Stimulated activated naive CD4-positive, alpha-beta T cell (primary cell): Measurements from ENCODE around the gene SHISA5.

Source experiments
- DNase-seq, 6 experiments: peaks; one replicate each; lab custom pipeline; 2025; lab: John Stamatoyannopoulos, UW

The SHISA5 gene

DNA sequence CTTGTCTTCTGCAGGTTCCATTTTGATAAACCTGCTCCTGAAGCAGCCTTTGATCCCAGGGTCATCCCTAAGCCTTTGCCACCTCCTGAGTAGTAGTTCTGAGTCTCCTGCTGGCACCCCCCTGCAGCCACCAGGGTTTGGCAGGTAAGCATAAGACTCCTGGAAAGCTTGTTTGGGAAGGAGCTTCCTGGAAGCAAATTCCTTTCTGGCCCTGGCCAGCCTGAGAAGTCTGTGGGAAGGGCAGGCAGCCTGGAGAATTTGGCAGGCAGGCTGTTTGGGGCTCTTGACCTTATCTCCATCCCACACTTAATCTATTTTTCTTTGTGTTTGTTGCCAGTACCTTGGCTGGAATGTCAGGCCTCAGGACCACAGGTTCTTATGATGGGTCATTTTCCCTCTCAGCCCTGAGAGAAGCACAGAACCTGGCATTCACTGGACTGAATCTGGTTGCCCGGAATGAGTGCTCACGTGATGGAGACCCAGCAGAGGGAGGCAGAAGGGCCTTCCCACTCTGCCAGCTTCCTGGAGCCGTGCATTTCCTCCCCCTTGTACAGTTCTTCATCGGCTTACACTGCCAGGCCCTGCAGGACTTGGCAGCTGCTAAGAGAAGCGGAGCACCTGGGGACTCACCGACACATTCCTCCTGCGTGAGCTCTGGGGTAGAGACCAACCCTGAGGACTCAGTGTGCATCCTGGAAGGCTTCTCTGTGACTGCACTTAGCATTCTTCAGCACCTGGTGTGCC lies 44.0 kb downstream of the SHISA5 start:
- no peak for DNase-seq

DNA sequence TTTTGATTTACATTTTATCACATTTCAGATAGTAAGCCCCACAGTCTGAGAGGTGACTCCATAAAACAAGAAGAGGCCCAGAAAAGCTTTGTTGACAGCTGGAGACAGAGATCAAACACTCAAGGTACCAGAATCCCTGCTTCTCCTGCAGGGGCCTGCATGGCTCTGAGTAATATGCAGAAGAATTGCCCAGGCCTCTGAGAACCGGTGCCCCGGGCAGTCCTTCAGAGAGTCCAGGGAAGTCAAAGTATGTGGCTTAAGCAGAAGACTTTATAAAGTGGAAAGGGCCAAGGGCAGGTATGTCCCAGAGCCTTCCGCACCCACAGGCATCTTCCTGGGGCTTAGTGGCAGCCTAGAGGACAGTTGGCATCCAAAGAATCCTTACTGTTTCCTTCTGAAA lies 44.6 kb downstream of the SHISA5 start:
- no peak for DNase-seq

GRCh38 chr3:48456456-48456855 lies 47.5 kb downstream of the SHISA5 start:
- DNase-seq, result no peak

- DNase-seq, result no peak
Measured at GRCh38 chr3:48451270-48451669, 52.7 kb downstream of the SHISA5 start.

GRCh38 chr3:48446425-48447193 lies 57.4 kb downstream of the SHISA5 start, which contains the start of gene ATRIP:
ATRIP (plus strand) TSS chr3:48446737; CDS start chr3:48446846, 109 bp downstream.
- DNase-seq, result peak; percentile 71 to 86 (median 79)

DNA sequence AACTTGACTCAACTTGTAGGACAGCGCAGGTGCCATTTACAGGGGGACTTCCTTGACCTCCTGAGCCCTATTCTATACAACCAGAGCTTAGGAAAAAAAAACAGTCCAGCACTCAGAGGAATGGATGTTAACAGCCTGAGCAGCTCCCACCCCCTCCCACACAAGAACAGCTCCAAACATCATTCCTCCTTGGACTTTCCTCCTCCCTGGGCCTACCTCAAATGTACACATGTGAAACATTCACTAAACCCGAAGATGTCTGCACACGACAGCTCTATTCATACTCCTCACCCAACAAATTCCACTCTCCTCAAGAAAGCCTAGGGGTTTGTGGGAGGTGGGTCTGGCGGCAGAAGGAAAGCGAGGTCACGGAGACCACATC lies 57.9 kb downstream of the SHISA5 start:
- DNase-seq, result no peak

DNA sequence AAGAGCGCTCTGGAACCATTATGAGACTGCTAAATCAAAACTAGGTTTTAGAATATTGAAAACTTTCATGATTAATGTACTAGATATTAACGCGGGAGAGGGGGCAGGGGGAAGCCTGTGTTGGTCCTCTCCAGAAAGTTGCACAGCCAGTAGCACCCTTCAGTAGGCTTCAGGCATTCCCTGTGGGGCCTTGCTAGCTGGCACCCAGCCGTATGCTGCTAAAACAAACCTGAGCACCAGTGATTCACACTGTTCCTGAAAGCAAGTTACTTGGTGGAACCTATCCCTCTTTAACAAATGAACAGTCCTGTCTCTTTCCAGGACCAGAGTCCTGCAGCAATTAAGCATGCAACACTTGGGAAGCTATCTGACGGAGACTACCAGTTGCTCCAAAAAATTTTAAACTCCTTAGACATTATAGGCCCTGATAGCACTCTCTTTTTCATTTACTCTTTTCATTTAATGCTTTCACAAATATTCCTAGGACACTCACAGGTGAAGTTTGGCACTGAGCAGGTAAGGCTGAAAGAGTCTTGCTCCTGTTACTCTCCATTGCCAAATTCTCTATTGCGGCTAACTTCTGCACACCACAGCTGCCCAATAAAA lies 58.6 kb downstream of the SHISA5 start:
- no peak for DNase-seq

DNA sequence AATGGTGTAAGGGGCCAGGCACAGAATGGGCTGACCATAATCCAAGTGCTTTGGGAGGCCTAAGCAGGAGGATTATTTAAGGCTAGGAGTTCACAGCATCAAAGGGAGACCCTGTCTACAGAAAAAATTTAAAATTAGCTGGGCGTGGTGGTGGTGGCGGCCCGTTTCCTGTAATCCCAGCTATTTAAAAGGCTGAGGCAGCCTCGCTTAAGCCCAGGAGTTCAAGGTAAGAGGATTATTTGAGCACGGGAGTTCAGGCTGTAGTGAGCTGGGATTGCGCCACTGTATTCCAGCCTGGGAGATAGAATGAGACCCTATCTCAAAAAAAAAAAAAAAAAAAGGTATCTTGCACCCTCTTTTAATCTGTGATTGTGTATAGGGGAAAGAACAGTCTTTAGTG lies 62.0 kb downstream of the SHISA5 start:
- no peak for DNase-seq

DNA sequence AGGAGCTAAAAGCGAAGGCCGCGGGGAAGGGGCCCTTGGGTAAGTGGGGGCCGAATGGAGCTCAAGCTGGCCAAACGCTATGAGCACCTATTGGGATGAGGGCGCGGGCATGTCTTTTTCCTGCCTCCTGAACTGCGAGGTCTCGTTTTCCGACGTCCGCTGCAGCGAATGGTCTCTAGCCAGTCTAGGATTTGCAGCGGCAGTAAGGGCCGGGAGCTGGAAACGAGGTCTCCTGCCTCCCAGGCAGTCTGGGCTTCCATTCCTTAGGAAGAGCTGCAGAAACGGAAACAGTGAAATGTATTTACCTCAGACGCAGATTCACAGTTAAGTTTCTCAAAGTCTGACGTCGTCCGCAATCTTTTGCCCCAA lies 63.4 kb downstream of the SHISA5 start:
- peak in 3 of 6 experiments; percentile 34 to 42 (median 41) for DNase-seq

GRCh38 chr3:48439820-48440589 lies 64.0 kb downstream of the SHISA5 start, which contains the start of the genes CCDC51 and TMA7:
CCDC51 (minus strand) TSS chr3:48440119; CDS start chr3:48435128, 4,991 bp downstream.
TMA7 (plus strand) TSS chr3:48440257; CDS start chr3:48440297, 40 bp downstream.
- DNase-seq, result peak; percentile 92 to 98 (median 95)

- no peak for DNase-seq
Measured at GRCh38 chr3:48437812-48438211, 66.2 kb downstream of the SHISA5 start.

DNA sequence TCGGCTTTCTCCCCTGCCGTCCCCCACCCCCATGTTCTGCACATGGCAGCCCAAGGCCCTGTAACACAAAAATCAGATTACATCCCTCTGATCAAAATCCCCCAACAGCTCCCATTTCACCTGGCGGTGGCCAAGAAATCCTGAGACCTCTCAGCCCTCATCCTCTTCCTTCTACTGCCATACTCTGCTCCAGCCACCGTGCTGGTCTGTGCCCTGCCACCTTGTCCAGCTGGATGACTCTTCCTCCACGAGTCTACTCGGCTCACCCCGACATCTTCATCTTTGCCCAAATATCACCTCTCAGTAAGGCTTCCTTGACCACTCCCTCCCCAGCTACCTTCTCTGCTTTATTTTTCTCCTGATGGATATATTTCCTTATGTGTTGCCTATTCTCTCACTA lies 67.1 kb downstream of the SHISA5 start:
- DNase-seq, result no peak

GRCh38 chr3:48436477-48436787 lies 67.5 kb downstream of the SHISA5 start:
- DNase-seq, result no peak

DNA sequence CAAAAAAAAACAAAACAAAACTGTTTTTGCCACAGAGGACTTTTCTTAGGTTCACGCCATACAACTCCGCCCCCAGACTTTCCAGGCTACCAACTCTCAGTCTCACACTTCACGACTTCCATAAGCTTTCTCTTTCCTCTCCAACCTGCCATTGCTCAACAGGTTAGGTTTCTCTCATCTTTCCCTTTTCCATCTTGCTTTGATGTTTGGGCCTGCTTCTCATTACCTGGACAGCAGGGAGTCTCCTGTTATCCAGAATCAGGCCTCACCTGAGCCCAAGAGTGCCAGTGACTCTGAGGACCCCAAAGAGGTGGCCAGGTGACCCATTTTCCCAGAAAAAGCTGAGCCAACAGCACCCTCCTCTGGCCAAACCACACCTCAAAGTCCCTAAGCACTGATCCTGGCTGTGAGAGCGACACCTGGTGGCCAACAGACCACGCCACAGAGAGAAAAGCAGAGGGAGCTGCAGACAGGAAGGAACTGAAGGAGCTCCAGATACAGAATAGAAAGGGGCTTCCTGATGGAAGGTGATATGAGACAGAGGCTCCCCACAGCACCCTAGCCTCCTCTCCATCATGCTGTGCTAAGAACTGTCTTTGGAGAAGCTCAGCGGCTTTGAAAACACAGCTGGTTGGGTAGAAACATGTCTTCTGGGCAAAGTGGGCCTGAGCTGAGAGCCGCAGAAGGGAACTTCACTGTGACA lies 68.0 kb downstream of the SHISA5 start:
- peak; percentile 68 to 85 (median 79) for DNase-seq

DNA sequence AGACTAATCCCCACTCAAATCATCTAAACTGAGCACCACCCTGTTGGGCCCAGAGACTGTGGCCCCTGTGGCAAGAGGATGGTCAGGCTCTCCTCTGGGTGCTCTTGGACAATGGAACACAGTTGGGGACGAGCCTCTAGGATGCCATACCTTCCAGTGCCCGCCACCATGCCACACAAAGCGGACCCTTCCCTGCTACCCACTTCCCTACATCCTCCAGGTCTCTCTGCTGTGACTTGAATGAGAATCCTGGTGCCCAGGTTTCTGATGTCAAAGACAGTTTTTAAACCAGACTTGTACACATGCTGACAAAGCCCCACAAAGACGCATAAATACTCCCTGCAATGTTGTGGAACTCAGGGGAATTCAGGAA lies 68.8 kb downstream of the SHISA5 start:
- no peak for DNase-seq

DNA sequence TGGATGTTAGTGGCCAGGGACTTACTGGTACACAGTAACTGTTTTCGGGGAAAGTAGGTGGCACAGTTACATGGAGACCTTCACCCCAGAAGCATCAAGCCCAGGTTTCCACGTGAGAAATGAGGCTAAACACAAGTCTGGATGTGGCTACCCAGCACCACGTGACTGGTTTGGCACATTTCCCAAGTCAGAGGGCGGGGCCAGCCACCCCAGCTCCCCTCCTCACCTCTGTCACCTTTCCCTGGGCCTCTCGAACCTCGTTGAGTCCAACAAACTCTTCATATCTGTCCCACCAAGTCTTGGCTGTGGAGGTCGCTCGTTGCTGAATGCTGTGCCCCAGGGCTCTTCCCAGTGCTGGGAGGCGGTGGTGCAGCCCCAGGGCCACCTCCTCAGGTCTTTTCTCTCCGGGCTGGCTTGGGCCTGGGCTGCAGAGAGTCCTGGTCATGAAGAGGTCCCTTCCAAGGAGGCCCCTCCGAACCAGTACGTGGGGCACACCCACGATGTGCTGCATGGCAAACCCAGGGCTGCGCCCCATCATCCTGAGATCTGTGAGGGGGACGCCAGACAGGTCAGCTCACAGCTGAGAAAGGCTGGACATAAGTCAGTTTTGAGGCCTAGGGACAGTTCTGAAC lies 69.3 kb downstream of the SHISA5 start:
- no peak for DNase-seq

DNA sequence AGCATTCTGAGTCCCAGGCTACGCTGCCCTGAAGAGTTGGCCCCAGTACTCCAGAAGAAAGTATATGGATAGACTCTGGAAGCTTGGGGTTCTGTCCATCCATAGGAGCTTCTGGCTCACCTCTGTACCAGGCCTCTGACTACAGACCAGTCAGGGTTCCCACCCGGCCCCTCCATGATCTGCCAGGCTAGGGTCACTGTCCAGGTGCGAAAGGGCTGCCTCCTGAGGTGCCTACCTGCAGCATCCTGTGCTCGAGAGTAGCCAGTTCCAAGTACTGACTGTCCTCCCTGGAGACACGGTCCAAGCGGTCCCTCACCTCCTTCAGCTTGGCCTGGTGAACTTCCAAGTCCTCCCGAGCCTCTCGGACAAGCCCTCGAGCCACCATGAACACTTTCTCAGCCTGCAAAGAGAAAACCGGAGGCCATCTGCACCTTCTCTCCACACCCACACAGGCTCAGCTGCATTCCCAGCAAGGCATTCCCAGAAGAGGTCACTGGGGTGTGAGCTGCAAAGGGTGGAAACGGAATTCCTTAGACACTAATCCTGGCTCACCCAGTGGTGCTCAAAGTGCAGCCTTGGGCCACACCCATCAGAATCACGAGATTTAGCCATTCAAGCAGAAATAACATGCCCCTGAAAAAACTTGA lies 70.4 kb downstream of the SHISA5 start:
- no peak for DNase-seq

DNA sequence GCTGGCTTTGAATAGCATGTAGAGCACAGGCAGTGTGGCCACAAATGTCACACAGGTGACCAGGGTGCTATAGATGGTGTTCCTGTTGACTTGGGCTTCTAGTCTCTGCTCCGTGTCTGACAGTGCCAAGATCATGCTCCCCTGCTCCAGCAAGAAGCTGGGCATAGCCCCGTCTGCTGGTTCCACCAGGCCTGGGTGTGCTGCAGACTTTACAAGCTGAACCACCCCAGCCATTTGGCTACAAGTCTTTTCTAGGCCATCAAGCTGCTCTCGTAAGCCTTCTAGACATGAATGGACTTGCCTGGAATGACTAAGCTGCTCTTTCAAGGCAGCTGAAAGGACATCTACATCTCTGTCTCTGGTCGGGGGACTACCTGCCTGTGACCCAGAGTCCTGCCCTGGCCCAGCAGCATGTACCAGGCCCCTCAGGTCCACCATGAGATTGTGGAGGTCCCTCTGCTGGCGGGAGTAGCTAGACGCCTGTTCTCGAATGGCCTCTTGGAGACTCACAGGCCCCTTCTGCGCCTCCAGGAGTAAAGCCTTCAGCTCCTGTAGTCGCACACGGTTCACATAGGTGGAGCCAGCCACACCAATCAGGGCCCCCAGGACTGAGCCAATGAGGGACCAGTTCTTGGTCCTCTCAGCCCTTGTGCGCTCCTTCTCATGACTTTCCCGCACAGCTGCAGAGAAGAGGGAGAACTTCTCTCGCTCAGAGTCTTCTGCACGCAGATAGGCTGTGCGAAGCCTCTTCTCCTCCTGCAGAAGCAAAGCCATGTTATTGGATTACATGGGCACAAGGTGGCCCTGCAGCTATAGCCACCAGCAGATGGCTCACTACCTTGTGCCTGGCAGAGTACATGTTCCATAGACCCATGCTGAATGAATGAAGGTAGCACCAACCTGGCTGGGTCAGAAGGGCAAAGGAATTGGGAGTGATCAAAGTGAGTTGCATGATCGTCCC lies 71.3 kb downstream of the SHISA5 start:
- no peak for DNase-seq

- no peak for DNase-seq
Measured at GRCh38 chr3:48431224-48432029, 72.5 kb downstream of the SHISA5 start.
